Measurements from ENCODE around the gene NOX4.

The NOX4 gene

GRCh38 chr11:89484896-89485295 lies 6.3 kb downstream of the NOX4 start:
- DNase-seq (ENCODE audit: low read depth): no peak
- H3K4me3 ChIP-seq (ENCODE audit: control insufficient read depth, low read depth, low read length): no peak overlapping the region
- no peak for TF ChIP-seq CTCF (conservative IDR thresholded peaks at IDR 0.05; ENCODE audit: control insufficient read depth, insufficient read depth, low read depth, low read length)

- H3K4me3 ChIP-seq (ENCODE audit: control insufficient read depth, low read depth, low read length): no peak overlapping the region
- DNase-seq (ENCODE audit: low read depth): no peak
- TF ChIP-seq CTCF (conservative IDR thresholded peaks at IDR 0.05; ENCODE audit: control insufficient read depth, insufficient read depth, low read depth, low read length): no peak
These were observed 14.0 kb downstream of the NOX4 start for GRCh38 chr11:89477175-89477574.

GRCh38 chr11:89463266-89463780 lies 27.9 kb downstream of the NOX4 start:
- no peak for DNase-seq (ENCODE audit: low read depth)
- TF ChIP-seq CTCF (conservative IDR thresholded peaks at IDR 0.05; ENCODE audit: control insufficient read depth, insufficient read depth, low read depth, low read length): no peak
- H3K4me3 ChIP-seq (ENCODE audit: control insufficient read depth, low read depth, low read length): no peak overlapping the region

GRCh38 chr11:89458716-89459115 lies 32.5 kb downstream of the NOX4 start:
- no peak for TF ChIP-seq CTCF (conservative IDR thresholded peaks at IDR 0.05; ENCODE audit: control insufficient read depth, insufficient read depth, low read depth, low read length)
- no peak overlapping the region for H3K4me3 ChIP-seq (ENCODE audit: control insufficient read depth, low read depth, low read length)
- peak; percentile 5 for DNase-seq (ENCODE audit: low read depth)

- TF ChIP-seq CTCF (conservative IDR thresholded peaks at IDR 0.05; ENCODE audit: control insufficient read depth, insufficient read depth, low read depth, low read length): no peak
- no peak overlapping the region for H3K4me3 ChIP-seq (ENCODE audit: control insufficient read depth, low read depth, low read length)
- DNase-seq (ENCODE audit: low read depth): no peak
These were observed 34.0 kb downstream of the NOX4 start for GRCh38 chr11:89457190-89457589.

- no peak for TF ChIP-seq CTCF (conservative IDR thresholded peaks at IDR 0.05; ENCODE audit: control insufficient read depth, insufficient read depth, low read depth, low read length)
- H3K4me3 ChIP-seq (ENCODE audit: control insufficient read depth, low read depth, low read length): no peak overlapping the region
- DNase-seq (ENCODE audit: low read depth): no peak
These were observed 34.5 kb downstream of the NOX4 start for GRCh38 chr11:89456681-89457080.

GRCh38 chr11:89452780-89453179 lies 38.4 kb downstream of the NOX4 start:
- no peak for DNase-seq (ENCODE audit: low read depth)
- no peak overlapping the region for H3K4me3 ChIP-seq (ENCODE audit: control insufficient read depth, low read depth, low read length)
- TF ChIP-seq CTCF (conservative IDR thresholded peaks at IDR 0.05; ENCODE audit: control insufficient read depth, insufficient read depth, low read depth, low read length): no peak
